Suprapubic skin (tissue), 4 donors: ENCODE measurements around the gene CENPA. TPM values are rescaled to one million over a fixed set of nuclear protein-coding genes. Genes with fewer than 3 reads are reported as not detected.
A peak's percentile ranks its signal among the peaks of the same experiment; 100 is the strongest.
"Not testable (repeated sequence)": the region's sequence is repeated elsewhere in the genome, so short reads cannot be mapped to it uniquely, and the experiment has no call there.

Source experiments
- DNase-seq, 2 donors: peaks; one replicate each; pipeline ENCODE4 v3.0.0-alpha.2; 2019; ENCODE audit warnings: low spot score in 2 of 2
- H3K27ac ChIP-seq: fragments of 200-600 bp; sonication (generic); one replicate; pipeline ENCODE4 v1.5.1; 2019
- H3K27me3 ChIP-seq: fragments of 200-600 bp; sonication (generic); one replicate; pipeline ENCODE4 v1.5.1; 2019
- H3K36me3 ChIP-seq: fragments of 200-600 bp; sonication (generic); one replicate; pipeline ENCODE4 v1.5.1; 2019
- H3K4me1 ChIP-seq: fragments of 200-600 bp; sonication (generic); one replicate; pipeline ENCODE4 v1.5.1; 2019
- H3K4me3 ChIP-seq: fragments of 200-600 bp; sonication (generic); one replicate; pipeline ENCODE4 v1.5.1; 2019; ENCODE audit warnings: mild to moderate bottlenecking
- H3K9me3 ChIP-seq: fragments of 200-600 bp; sonication (generic); one replicate; pipeline ENCODE4 v1.5.1; 2019
- CTCF ChIP-seq, 2 donors: fragments of 200-600 bp in 1 of 2; fragments of 450-650 bp in 1 of 2; sonication (generic) in 1 of 2; IDR thresholded peaks; one replicate each; pipeline ENCODE4 v1.5.1; 2016 to 2019; ENCODE audit warnings: antibody characterized with exemption in 2 of 2, mild to moderate bottlenecking in 1 of 2, moderate library complexity in 1 of 2
- EP300 ChIP-seq: sonication (generic); formaldehyde crosslinking; IDR thresholded peaks from one replicate; pipeline ENCODE4 v1.6.1; 2017; ENCODE audit warnings: antibody characterized with exemption
- POLR2A ChIP-seq, 2 donors: fragments of 450-650 bp; IDR thresholded peaks; one replicate each; pipeline ENCODE4 v1.6.1; 2017; ENCODE audit warnings: antibody characterized with exemption in 2 of 2, mild to moderate bottlenecking in 2 of 2, moderate library complexity in 2 of 2
- POLR2AphosphoS5 ChIP-seq, 3 donors: sonication (generic); formaldehyde crosslinking; IDR thresholded peaks; one replicate each; pipeline ENCODE4 v1.6.1; 2017; ENCODE audit warnings: antibody characterized with exemption in 3 of 3
- WGBS: methylation state at CpG from one replicate; pipeline ENCODE4 v1.1.5; 2018; 5-methylcytosine and 5-hydroxymethylcytosine counted together
- total RNA-seq, 4 donors: library from RNA; depleted of rRNA; stranded (reverse); fragments of >200 nt; gene quantifications; one replicate each; pipeline ENCODE4 v1.1.0, GENCODE V29; 2016

The CENPA gene
- total RNA-seq, 4 donors from 2014 or later, result 1.9 to 3.9 (median 3.0) TPM

- DNase-seq, result no peak
- no peak overlapping the region for H3K27ac ChIP-seq
- 90% methylated on average over 3 of the region's 3 CpGs for WGBS
- H3K27me3 ChIP-seq, result peaks cover 7% of the 10 kb centered on the region
- TF ChIP-seq EP300, result no peak
- TF ChIP-seq POLR2AphosphoS5 (IDR thresholded peaks at IDR 0.05), result no peak
- TF ChIP-seq CTCF (IDR thresholded peaks at IDR 0.05), result no peak
- TF ChIP-seq POLR2A (IDR thresholded peaks at IDR 0.05), result no peak
- H3K9me3 ChIP-seq, result no peaks in the 10 kb centered on the region
- H3K36me3 ChIP-seq, result no peaks in the 10 kb centered on the region
- H3K4me1 ChIP-seq, result no peaks in the 10 kb centered on the region
- H3K4me3 ChIP-seq, result no peak overlapping the region
Measured at GRCh38 chr2:26809211-26809610, 23.4 kb downstream of the CENPA start.

- 48% methylated on average over 6 of the region's 6 CpGs for WGBS
- TF ChIP-seq CTCF (IDR thresholded peaks at IDR 0.05) (no peak), POLR2AphosphoS5 (IDR thresholded peaks at IDR 0.05) (no peak), EP300 (no peak), POLR2A (IDR thresholded peaks at IDR 0.05) (no peak)
- peak in 1 of 2 donors; percentile 32 for DNase-seq
- Histone ChIP-seq H3K36me3 (no peaks in the 10 kb centered on the region), H3K27ac (no peak overlapping the region), H3K4me1 (no peaks in the 10 kb centered on the region), H3K9me3 (no peaks in the 10 kb centered on the region), H3K27me3 (peaks cover 11% of the 10 kb centered on the region), H3K4me3 (no peak overlapping the region)
Measured at GRCh38 chr2:26809876-26810577, 24.2 kb downstream of the CENPA start.

- DNase-seq, result peak in 1 of 2 donors; percentile 34
- Histone ChIP-seq H3K27me3 (peaks cover 16% of the 10 kb centered on the region), H3K4me1 (no peaks in the 10 kb centered on the region), H3K4me3 (no peak overlapping the region), H3K27ac (no peak overlapping the region), H3K36me3 (no peaks in the 10 kb centered on the region), H3K9me3 (no peaks in the 10 kb centered on the region)
- WGBS, result 81% methylated on average over 8 of the region's 8 CpGs
- no peak for TF ChIP-seq POLR2A (IDR thresholded peaks at IDR 0.05)
- no peak for TF ChIP-seq POLR2AphosphoS5 (IDR thresholded peaks at IDR 0.05)
- no peak for TF ChIP-seq CTCF (IDR thresholded peaks at IDR 0.05)
- no peak for TF ChIP-seq EP300
Measured at GRCh38 chr2:26811261-26811660, 25.4 kb downstream of the CENPA start.

- DNase-seq, result peak in 1 of 2 donors; percentile 47
- H3K36me3 ChIP-seq, result no peaks in the 10 kb centered on the region
- peaks cover 21% of the 10 kb centered on the region for H3K27me3 ChIP-seq
- no peaks in the 10 kb centered on the region for H3K9me3 ChIP-seq
- 85% methylated on average over 14 of the region's 14 CpGs for WGBS
- H3K4me1 ChIP-seq, result no peaks in the 10 kb centered on the region
- no peak for TF ChIP-seq EP300
- no peak for TF ChIP-seq POLR2A (IDR thresholded peaks at IDR 0.05)
- TF ChIP-seq CTCF (IDR thresholded peaks at IDR 0.05), result no peak
- TF ChIP-seq POLR2AphosphoS5 (IDR thresholded peaks at IDR 0.05), result no peak
- H3K4me3 ChIP-seq, result no peak overlapping the region
- H3K27ac ChIP-seq, result no peak overlapping the region
Measured at GRCh38 chr2:26811791-26812694, 26.2 kb downstream of the CENPA start.

- H3K27me3 ChIP-seq, result peaks cover 21% of the 10 kb centered on the region
- no peak overlapping the region for H3K27ac ChIP-seq
- WGBS, result 97% methylated on average over 3 of the region's 3 CpGs
- H3K9me3 ChIP-seq, result no peaks in the 10 kb centered on the region
- H3K36me3 ChIP-seq, result no peaks in the 10 kb centered on the region
- H3K4me3 ChIP-seq, result no peak overlapping the region
- TF ChIP-seq EP300, result no peak
- no peak for TF ChIP-seq CTCF (IDR thresholded peaks at IDR 0.05)
- no peak for TF ChIP-seq POLR2A (IDR thresholded peaks at IDR 0.05)
- TF ChIP-seq POLR2AphosphoS5 (IDR thresholded peaks at IDR 0.05), result no peak
- H3K4me1 ChIP-seq, result no peaks in the 10 kb centered on the region
- peak in 1 of 2 donors; percentile 34 for DNase-seq
Measured at GRCh38 chr2:26812731-26813130, 26.9 kb downstream of the CENPA start.

GRCh38 chr2:26814072-26814765, 28.4 kb downstream of the CENPA start:
- H3K4me1 ChIP-seq, H3K36me3 ChIP-seq, H3K27ac ChIP-seq, DNase-seq, H3K4me3 ChIP-seq, H3K9me3 ChIP-seq: not testable (repeated sequence)
- 92% methylated on average over 47 of the region's 52 CpGs for WGBS
- H3K27me3 ChIP-seq, result peaks cover 21% of the 10 kb centered on the region
